ENCODE data around the gene KRT32.
"Not testable (repeated sequence)": the region's sequence is repeated elsewhere in the genome, so short reads cannot be mapped to it uniquely, and the experiment has no call there.

KRT32 gene

GRCh38 chr17:41429667-41430066 is 37.5 kb downstream of the KRT32 start:
- no peak for DNase-seq (ENCODE audit: low read depth in 2 of 2)

GRCh38 chr17:41428591-41429291 is 38.4 kb downstream of the KRT32 start:
- DNase-seq (ENCODE audit: low read depth in 2 of 2) = no peak

GRCh38 chr17:41424111-41424635 is 43.0 kb downstream of the KRT32 start, which contains the start of gene KRT37:
KRT37 (minus strand) TSS chr17:41424585; CDS start chr17:41424523, 62 bp downstream.
- no peak for DNase-seq (ENCODE audit: low read depth in 2 of 2)

- not testable (repeated sequence) for DNase-seq (ENCODE audit: low read depth in 2 of 2)
Observed at GRCh38 chr17:41422586-41422985, 44.6 kb downstream of the KRT32 start.

- no peak for DNase-seq (ENCODE audit: low read depth in 2 of 2)
Observed at GRCh38 chr17:41421617-41422016, 45.6 kb downstream of the KRT32 start.

GRCh38 chr17:41421116-41421515 is 46.1 kb downstream of the KRT32 start:
- no peak for DNase-seq (ENCODE audit: low read depth in 2 of 2)

- no peak for DNase-seq (ENCODE audit: low read depth in 2 of 2)
Observed at GRCh38 chr17:41420134-41420533, 47.1 kb downstream of the KRT32 start.

GRCh38 chr17:41419716-41420115 is 47.5 kb downstream of the KRT32 start:
- DNase-seq (ENCODE audit: low read depth in 2 of 2) = no peak

- no peak for DNase-seq (ENCODE audit: low read depth in 2 of 2)
Observed at GRCh38 chr17:41418116-41418860, 48.9 kb downstream of the KRT32 start.

- DNase-seq (ENCODE audit: low read depth in 2 of 2) = no peak
Observed at GRCh38 chr17:41417576-41418015, 49.6 kb downstream of the KRT32 start.

GRCh38 chr17:41417127-41417526 is 50.1 kb downstream of the KRT32 start:
- no peak for DNase-seq (ENCODE audit: low read depth in 2 of 2)

- DNase-seq (ENCODE audit: low read depth in 2 of 2) = no peak
Observed at GRCh38 chr17:41416479-41416878, 50.7 kb downstream of the KRT32 start.

GRCh38 chr17:41415833-41416335 is 51.3 kb downstream of the KRT32 start:
- DNase-seq (ENCODE audit: low read depth in 2 of 2) = no peak

- no peak for DNase-seq (ENCODE audit: low read depth in 2 of 2)
Observed at GRCh38 chr17:41415411-41415810, 51.8 kb downstream of the KRT32 start.

- DNase-seq (ENCODE audit: low read depth in 2 of 2) = no peak
Observed at GRCh38 chr17:41413982-41414381, 53.2 kb downstream of the KRT32 start.

GRCh38 chr17:41413353-41413957 is 53.7 kb downstream of the KRT32 start:
- no peak for DNase-seq (ENCODE audit: low read depth in 2 of 2)

GRCh38 chr17:41411072-41411840 is 55.9 kb downstream of the KRT32 start:
- no peak for DNase-seq (ENCODE audit: low read depth in 2 of 2)
